C4-2B (cell line): ENCODE measurements around the gene AP3B2.

Source experiments
- H3K27ac ChIP-seq: fragments of 450-650 bp; 2 replicates; pipeline ENCODE4 v1.5.1; 2017
- ZFX ChIP-seq: fragments of 450-650 bp; IDR thresholded peaks from 2 replicates; pipeline ENCODE4 v1.6.1; 2017
- TF ChIP-seq, protein P1 (sequence below): fragments of 450-650 bp; conservative IDR thresholded peaks from 2 replicates; pipeline ENCODE4 v1.5.1; 2017; ENCODE audit warnings: mild to moderate bottlenecking

The AP3B2 gene

DNA sequence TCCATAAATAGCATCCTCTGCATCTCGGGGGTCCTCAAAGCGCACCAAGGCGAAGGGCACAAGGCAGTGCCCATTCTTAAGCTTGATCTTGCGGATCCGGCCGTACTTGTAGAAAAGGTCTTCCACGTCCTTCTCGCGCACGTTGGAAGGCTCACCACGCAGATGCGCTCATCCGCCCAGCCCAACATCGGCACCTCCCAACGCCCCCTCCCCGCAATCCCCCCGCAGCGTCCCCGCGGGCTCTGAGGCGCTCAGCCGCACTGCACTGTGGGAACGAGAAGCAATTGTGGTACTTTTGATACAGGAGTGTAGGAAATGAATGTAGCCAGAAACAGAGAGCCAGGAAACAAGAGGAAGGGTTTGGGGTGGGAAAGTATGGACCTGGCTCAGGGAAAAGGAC, 17.5 kb downstream of the AP3B2 start:
- no peak for TF ChIP-seq ZFX
- TF ChIP-seq, protein P1, sequence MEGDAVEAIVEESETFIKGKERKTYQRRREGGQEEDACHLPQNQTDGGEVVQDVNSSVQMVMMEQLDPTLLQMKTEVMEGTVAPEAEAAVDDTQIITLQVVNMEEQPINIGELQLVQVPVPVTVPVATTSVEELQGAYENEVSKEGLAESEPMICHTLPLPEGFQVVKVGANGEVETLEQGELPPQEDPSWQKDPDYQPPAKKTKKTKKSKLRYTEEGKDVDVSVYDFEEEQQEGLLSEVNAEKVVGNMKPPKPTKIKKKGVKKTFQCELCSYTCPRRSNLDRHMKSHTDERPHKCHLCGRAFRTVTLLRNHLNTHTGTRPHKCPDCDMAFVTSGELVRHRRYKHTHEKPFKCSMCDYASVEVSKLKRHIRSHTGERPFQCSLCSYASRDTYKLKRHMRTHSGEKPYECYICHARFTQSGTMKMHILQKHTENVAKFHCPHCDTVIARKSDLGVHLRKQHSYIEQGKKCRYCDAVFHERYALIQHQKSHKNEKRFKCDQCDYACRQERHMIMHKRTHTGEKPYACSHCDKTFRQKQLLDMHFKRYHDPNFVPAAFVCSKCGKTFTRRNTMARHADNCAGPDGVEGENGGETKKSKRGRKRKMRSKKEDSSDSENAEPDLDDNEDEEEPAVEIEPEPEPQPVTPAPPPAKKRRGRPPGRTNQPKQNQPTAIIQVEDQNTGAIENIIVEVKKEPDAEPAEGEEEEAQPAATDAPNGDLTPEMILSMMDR: no peak
- H3K27ac ChIP-seq: no peak overlapping the region

- no peak overlapping the region for H3K27ac ChIP-seq
- TF ChIP-seq, protein P1: no peak
- no peak for TF ChIP-seq ZFX
Observed at GRCh38 chr15:82689147-82689546, 20.5 kb downstream of the AP3B2 start.

GRCh38 chr15:82688691-82689090, 21.0 kb downstream of the AP3B2 start:
- no peak overlapping the region for H3K27ac ChIP-seq
- TF ChIP-seq ZFX: no peak
- TF ChIP-seq, protein P1: no peak

DNA sequence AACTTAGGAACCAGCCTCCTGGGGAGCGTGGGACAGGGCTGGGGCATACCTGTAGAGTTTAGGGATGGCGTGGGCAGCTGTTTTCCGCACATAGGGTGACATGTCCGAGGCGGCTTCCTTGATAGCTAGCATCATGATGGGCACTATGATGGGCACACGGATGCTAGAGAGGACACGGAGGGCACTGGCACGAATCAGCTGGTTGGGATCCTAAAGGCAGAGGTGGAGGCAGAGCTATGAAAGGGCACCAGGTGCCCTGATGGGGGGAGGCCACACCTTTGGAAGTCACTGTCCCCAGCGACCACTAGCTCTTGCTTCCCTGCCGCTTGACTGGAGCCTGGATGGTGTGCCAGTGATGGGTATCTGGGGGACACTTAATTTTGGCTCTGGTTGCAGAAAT, 28.3 kb downstream of the AP3B2 start:
- no peak for TF ChIP-seq ZFX
- TF ChIP-seq, protein P1: no peak
- H3K27ac ChIP-seq: no peak overlapping the region

DNA sequence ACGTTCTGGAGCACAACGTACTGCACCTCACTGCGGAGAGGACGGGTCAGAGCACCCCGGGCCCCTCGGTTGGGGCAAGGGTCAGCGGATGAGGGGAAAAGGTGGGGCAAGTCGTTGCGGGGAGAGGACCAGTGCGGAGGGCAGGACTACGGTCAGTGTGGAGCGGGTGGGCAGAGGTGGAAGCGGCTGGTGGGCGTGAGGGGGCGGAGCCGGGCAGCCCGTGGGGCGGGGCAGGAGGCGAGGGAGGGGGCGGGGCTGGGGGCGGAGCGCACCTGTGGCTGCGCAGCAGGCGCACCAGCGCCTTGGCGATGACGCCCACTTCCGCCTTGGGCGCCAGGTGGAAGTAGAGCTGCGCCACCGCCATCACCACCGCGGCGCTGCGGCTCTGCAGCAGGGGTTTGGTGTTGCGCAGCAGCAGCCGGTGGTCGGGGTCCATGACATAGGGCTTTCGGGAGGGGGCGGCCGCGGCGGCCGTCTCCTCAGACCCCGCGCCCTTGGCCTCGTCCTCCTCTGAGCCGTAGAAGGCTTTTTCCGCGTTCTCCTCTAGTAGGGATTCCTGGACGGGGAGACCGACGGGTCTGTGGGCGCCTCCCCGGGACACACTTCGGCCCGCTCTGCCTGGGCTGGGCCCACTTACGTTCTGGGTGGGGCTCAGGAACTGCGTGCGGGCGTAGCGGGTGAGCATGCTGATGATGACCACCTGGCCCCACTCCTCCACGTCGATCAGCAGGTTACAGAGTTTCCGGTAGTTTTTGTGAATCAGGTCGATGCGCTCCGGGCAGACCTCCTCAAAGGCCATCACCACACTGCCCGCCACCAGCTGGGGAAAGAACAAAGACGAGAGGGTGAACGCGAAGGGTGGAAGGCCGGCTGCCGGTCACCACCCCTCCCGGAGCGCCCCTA, 29.2 kb downstream of the AP3B2 start:
- no peak for TF ChIP-seq ZFX
- TF ChIP-seq, protein P1: peak; percentile 47
- peak overlapping the region; percentile 62 for H3K27ac ChIP-seq

DNA sequence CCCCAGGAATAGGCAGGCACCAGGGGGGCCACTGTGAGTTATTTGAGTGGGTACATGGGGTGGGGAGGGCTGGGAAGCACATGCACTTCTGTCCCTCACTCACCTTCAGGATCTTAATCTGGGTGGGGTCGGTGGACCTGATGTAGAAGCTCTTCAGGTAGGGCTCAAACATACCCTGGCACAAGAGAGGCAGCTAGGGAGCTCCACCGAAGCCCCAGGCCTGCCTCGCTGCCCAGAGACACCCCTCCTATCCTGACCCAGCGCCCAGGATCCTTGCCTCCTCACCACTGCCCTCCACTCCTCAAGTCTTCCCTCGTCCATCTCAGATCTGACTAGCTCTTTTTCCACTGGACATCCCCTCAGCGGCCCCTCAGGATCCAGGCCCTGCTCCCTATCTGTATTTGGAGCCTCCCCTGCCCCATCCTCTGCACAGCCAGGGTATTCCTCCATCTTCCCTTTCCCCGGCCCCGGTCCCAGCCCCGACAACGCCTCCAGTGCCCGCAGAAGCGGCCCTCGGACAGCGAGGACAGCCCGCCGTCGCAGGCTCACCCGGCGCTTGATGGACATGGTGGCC, 30.0 kb downstream of the AP3B2 start:
- peak overlapping the region; percentile 62; the same call in 1 of the 2 replicates for H3K27ac ChIP-seq
- TF ChIP-seq ZFX: no peak
- TF ChIP-seq, protein P1: no peak

- H3K27ac ChIP-seq: no peak overlapping the region
- no peak for TF ChIP-seq ZFX
- TF ChIP-seq, protein P1: no peak
Observed at GRCh38 chr15:82677720-82678323, 31.9 kb downstream of the AP3B2 start.
